GM13976 (cell line): ENCODE measurements around the gene COMMD2.

Experiments
- DNase-seq: peaks from one replicate; pipeline ENCODE4 v3.0.0; 2012; ENCODE audit warnings: low spot score
- in situ Hi-C: fragments of 300-500 bp; cut with MboI; formaldehyde crosslinking; loops from one replicate; pipeline ENCODE4 v1.12.0; 2022; ENCODE audit warnings: low sequenced_read_pairs, mixed read lengths, inconsistent platforms; ENCODE audit not compliant: unreplicated experiment
- TF ChIP-seq, protein P1 (sequence below): IDR thresholded peaks from 2 replicates; pipeline ENCODE4 v1.5.1; 2012; ENCODE audit warnings: borderline replicate concordance, mild to moderate bottlenecking; ENCODE audit not compliant: insufficient read depth; ENCODE audit errors: extremely low read depth, missing control alignments, control extremely low read depth

The COMMD2 gene

DNA sequence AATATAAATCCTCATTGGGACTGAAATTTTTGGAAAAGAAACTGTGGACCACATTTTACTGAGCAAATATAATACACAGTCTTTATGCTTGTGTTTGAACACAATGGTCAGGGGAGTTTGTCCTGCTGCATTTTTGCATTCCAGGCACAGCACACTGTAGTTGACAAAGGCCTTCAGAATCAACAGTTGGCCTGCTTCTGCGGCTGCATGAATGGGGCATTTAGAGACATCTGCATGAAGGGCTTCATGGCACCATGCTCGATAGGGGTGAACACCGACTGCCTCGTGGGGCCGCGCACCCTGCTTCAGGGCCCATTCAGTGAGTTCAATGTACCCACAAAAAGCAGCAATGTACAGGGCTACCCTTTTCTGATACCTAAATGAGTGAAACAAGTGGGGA, 15.4 kb upstream of the COMMD2 start:
- no peak for DNase-seq
- in situ Hi-C loops = no loop called here
- TF ChIP-seq, protein P1, sequence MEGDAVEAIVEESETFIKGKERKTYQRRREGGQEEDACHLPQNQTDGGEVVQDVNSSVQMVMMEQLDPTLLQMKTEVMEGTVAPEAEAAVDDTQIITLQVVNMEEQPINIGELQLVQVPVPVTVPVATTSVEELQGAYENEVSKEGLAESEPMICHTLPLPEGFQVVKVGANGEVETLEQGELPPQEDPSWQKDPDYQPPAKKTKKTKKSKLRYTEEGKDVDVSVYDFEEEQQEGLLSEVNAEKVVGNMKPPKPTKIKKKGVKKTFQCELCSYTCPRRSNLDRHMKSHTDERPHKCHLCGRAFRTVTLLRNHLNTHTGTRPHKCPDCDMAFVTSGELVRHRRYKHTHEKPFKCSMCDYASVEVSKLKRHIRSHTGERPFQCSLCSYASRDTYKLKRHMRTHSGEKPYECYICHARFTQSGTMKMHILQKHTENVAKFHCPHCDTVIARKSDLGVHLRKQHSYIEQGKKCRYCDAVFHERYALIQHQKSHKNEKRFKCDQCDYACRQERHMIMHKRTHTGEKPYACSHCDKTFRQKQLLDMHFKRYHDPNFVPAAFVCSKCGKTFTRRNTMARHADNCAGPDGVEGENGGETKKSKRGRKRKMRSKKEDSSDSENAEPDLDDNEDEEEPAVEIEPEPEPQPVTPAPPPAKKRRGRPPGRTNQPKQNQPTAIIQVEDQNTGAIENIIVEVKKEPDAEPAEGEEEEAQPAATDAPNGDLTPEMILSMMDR = no peak

DNA sequence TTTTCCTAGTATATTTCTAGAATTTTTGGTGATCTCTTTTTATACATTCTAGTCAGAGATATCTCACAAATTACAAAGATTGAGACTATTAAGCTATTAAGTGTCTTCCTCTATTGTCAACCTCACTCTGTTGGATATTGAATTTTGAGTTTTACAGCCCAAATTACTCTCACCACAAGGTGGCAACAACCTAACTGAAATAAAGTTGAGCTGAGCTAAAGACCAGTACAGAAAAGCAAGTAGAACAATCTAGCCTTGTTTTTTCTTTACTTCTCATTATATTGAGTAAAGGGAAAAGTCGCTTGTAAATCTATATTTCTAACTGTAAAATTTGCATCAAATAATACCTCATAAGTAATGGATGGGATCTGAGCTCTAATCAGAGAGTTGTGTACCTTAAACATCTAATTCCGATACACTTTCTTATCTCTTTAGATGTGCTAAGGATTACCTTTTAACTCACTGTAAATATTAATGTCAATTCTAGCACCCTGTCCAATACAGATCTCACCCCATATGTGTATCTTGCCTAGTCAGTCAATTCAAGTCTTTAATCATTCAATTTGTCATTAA, 13.6 kb upstream of the COMMD2 start:
- in situ Hi-C loops = no loop called here
- peak; percentile 18 for DNase-seq

DNA sequence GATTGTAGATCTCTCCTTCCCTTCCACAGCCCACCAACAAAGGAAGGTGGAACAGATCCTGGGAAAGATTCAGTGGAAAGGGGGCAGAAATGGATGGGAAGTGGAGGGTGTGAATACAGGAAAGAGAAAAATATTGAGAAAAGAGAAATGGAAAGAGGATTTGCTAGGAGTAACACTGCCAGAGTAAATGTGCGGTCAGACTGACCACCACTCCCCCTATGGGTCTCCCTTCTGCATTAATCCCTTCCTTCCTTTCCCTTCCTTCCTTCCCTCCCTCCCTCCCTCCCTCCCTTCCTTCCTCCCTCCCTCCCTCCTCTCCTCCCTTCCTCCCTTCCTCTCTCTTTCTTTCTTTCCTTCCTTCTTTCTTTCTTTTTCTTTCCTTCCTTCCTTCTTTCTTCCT, 12.0 kb upstream of the COMMD2 start:
- TF ChIP-seq, protein P1 = no peak
- no peak for DNase-seq
- in situ Hi-C loops = no loop called here

More for the DNA sequence above, 13.6 kb upstream of the COMMD2 start:
- TF ChIP-seq, protein P1 = peak; percentile 25

DNA sequence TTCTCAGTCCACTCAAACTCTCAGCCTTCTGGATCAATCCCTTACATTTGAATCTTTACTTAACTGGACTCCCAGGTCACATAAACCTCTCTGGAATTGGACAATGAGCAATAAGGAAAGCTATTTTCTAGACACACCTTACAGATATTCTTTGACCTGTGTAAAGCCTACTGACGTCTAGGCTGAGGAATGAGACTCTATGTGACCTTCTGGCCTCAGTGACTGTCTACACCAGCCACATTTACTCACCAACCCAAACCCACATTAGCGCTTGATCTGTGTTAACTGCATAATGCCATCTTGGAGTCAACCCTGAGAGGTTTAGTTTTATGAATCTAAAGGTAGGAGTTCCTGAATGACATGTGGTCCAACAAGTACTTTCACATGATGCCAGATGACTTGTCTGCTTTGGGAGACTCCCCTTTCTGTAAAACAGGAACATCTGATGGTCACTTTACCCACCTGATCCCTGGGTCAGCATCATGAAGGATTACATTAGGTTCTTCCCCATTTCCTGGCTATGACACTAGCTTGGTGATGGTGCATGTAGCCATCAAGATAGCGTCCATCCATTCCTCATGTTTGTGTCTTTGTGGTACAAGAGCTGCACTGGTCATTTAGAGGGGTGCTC, 11.4 kb upstream of the COMMD2 start:
- TF ChIP-seq, protein P1 = no peak
- in situ Hi-C loops = no loop called here
- no peak for DNase-seq

DNA sequence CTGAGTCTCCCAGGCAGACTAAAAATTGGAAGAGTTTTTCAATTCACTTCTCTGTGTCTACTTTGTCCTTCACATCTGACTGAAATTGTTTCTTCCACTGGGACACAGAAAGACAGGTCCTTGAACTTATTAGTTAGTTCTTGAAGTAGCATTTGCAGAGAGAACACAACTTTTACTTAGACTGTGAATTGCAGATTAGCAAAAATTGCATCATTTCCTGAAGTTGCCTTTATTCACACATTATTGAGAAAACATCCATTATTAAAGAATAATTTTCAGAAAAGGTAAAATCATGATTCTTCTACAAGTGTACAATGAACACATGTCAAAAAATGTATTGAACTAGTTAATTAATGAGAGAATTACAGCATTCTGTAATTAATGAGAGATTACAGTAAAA, 1.4 kb upstream of the COMMD2 start:
- in situ Hi-C loops = no loop called here
- DNase-seq = no peak
- TF ChIP-seq, protein P1 = no peak

DNA sequence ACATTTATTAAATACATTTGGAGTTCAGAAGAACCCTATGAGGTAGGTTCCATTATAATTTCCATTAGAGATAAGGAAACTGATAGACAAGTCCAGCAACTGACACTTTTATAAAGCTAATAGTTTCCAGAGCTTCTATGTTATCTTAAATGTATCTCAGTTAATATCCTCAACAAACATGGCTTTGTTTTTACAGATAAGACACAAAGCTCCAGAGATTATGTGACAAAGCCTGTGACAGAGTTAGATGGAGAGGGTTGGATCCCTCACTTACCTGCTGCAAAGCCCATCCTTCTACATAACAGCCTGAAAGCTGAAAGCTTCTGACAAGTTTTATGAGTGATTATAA, 473 bp upstream of the COMMD2 start:
- in situ Hi-C loops = no loop called here

More for the DNA sequence above, 473 bp upstream of the COMMD2 start:
- TF ChIP-seq, protein P1 = no peak
- no peak for DNase-seq
